HG02981 (cell line): ENCODE results near the gene FAM98B.

Experiments
- ATAC-seq: cut with Tn5 transposase; IDR thresholded peaks from one replicate; pipeline ENCODE4 v1.9.1; 2021; ENCODE audit warnings: mild to moderate bottlenecking, moderate library complexity; ENCODE audit not compliant: unreplicated experiment

The FAM98B gene

GRCh38 chr15:38460543-38460942, 6.6 kb downstream of the FAM98B start:
- ATAC-seq = no peak

GRCh38 chr15:38461066-38461833, 7.3 kb downstream of the FAM98B start:
- ATAC-seq = peak; percentile 76

DNA sequence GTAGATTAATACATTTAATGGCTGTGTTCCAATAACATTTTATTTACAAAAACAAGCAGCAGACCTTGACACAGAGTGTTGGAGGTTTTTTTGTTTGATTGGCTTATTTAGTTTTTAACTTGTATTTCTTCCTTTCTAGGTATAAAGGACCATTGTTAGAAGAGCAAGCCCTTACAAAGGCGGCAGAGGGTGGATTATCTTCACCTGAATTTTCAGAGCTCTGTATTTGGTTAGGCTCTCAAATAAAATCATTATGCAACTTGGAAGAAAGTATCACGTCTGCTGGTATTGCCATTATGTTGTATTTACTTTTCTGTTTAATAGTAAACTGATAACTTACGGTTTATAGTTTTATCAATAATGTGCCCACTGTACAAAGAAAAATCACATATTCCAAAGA, 10.0 kb downstream of the FAM98B start:
- no peak for ATAC-seq

GRCh38 chr15:38464675-38465074, 10.7 kb downstream of the FAM98B start:
- no peak for ATAC-seq

DNA sequence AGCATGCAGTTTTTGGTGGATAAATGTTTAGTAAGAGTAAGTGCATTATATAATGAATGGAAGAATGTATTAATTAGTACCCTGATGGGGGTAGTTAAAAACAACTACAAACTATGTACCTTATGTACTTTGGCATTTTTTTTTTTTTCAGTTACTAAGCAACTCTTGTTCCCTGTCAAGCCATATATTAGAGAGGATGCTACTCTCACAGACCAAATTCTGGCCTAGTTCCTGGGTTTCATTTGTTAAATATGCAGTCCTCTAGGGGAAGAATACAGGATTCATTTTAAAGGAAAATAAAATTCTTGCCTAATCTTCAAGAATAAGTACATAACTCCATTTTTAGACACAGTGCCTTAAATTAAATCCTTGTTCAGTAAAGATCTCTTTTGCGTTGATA, 16.9 kb downstream of the FAM98B start:
- no peak for ATAC-seq

- ATAC-seq = no peak
These were observed 18.0 kb downstream of the FAM98B start for GRCh38 chr15:38471974-38472373.

DNA sequence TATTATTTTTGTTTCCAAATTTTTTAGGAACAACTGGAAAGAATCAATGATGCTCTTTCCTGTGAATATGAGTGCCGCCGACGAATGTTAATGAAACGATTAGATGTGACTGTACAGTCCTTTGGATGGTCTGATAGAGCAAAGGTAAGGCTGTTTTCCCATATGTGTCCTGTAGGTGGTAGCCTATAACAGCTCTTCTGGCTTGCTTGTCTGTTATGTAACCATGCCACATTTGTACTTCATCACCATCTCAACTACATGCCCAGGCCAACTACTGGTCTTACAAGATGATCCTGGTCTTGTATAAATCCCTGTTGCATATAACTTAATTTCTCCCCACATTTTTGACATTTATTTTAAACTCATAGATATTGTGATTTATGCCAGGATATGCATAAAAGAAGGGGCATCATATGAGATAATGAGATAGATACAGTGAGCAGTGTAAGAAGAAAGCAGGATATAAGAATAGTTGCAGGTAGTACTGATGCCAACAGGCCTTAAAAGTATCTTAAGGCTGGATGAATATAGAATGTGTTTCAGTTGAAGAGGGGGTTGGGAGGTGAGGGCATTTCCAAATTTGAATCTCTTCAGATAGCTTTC, 20.3 kb downstream of the FAM98B start:
- peak; percentile 87 for ATAC-seq

DNA sequence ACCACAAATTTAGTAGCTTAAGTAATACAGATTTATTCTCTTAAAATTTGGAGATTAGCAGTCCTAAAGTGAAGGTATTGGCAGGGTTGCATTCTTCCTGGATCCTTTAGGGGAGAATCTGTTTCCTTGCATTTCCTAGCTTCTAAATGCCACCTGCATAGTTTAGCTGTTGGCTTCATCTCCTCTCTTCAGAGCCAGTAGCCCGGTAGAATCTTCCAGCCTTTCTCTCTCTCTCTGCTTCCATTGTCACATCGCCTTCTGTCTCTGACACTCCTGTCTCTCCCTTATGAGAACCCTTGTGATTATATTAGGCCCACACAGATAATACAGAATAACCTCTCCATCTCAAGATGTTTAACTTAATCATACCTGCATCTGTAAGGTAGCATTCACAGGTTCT, 21.4 kb downstream of the FAM98B start:
- no peak for ATAC-seq

DNA sequence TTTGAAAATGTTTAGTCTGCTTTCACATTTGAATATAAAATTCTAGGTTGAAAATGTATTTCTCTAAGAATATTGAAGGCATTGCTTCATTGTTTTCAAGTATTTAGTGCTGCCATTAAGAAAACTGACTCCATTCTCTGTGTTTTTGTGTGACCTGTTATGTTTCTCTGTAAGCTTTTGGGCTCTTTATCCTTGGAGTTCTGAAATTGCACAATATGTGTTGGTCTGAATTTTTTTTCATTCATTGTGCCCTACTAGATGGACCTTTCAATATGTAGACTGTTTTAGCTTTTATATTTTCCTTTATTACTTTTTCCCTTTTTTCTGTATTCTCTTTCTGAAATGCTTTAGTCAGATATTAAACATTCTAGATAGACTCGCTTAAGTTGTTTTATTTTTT, 22.2 kb downstream of the FAM98B start:
- no peak for ATAC-seq

DNA sequence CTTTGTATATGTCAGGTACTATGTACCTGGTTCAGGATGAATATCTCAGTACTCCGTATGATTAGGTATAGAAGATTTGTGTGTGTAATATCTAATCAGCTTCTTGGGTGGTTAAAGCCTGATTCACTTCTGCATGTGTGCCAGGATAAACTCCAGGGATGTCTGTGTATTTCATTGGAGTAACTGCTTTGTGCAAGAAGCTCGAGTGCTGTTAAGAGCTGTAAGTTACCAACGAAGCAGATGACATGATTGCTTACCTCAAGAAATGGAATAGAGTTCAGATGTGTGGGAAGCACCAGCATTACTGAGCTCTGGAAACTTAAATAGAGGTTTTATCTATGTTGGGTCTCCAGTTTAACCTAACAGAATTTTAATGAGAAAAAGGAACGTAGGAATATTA, 23.7 kb downstream of the FAM98B start:
- no peak for ATAC-seq

DNA sequence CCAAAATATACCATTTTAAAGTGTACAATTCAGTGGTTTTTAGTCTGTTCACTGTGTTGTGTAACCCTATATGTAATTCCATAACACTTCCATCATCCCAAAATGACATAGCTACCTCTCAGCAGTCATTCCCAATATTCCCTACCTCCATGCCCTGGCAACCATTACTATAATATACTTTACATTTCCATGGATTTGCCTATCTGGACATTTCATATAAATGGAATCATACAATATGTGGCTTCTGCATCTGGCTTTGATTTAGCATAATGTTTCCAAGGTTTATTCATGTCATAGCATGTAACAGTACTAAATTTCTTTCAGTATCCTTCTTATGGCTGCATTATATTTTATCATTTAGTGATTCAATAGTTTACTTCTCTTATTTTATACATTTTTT, 25.3 kb downstream of the FAM98B start:
- ATAC-seq = no peak

DNA sequence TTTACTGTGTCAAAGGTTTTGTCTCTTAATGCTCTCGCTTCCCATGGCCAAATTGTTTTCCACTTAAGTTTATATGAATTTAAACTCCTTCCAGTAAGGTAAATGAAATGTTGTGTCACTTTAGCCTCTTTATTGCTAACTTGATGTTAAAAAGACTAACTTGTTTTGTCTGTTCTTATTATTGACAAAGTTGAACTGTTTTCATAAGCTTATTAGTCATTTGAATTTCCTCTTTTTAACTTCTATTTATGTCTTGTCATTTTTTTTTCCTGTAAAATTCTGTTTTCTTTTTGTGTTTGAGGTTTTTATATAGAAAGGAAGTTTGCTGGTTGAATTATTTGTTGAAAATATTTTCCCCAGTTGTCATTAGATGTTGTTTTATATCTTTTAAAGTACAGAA, 25.8 kb downstream of the FAM98B start:
- ATAC-seq = no peak

- no peak for ATAC-seq
These were observed 27.2 kb downstream of the FAM98B start for GRCh38 chr15:38481113-38481512.

DNA sequence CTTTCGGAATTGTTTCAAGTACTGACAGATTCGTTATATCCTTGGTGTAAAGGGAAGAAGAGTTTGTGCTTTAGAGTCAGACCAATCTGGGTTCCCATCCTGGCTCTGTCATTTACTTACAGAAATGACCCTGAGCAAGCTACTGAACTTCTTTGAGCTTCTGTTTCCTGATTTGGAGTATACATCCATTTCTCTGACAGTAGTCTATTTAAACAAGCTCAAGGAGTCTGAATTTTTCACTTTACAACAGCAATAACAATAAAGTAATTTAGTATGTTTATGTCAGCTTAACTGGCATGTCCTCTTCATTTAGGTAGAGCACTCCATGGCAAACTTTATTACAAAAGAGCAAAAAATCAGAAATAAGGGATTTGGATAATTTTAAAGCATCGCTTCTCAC, 27.8 kb downstream of the FAM98B start:
- no peak for ATAC-seq

DNA sequence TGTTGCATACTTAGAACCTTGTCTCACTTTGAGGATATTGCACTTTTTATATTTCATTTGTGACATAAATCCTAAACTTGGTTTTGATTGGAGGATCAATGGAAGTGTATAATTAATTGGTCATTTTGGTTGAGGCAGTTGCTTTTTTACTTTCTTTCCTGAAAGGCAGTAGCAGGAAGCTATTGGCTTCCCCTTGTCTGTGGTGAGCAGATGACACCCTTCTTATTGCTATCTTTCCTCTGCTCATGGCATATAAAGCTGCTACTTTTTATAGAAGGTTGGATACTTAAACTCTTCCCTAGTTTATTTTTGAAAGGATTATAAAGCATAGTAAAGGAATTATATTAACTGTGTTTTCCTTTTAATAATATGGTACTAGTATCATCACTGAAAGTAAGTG, 28.6 kb downstream of the FAM98B start:
- no peak for ATAC-seq

DNA sequence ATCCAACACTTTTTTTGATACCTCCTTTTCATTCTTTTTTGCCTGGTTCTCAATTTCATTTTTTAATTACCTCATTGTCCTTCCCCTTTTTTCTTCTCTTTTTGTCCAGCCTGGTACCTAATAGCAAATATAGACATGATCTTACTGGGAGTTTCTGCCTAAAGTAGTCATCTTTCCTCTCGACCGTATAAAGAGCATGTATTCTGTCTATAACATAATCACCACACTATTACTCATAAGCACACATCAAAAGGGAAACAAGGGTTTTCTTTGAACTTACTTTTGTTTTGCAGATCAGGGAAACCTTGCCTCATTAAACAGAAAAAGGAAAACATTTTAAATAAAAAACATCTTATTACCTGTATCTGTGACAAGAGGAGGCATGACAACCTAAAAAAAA, 33.0 kb downstream of the FAM98B start:
- no peak for ATAC-seq

DNA sequence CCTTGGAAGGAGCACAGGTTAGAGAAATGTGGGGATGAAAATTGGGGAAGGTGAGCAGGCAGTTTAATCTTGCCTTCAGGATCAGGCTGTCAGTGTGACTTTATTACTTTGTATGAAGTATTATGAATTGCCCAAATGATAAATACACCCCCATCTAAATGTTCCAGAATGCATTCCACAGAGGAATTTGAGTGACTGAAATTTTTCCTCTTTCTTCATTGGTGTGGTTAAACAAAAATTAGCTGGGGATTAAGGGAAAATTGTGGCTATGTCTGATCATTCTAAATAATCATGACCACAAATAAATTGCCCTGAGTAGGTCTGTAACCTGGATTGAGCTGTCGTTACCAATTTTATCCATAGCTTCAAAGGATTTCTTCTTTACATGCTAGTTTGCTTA, 33.5 kb downstream of the FAM98B start:
- ATAC-seq = no peak

DNA sequence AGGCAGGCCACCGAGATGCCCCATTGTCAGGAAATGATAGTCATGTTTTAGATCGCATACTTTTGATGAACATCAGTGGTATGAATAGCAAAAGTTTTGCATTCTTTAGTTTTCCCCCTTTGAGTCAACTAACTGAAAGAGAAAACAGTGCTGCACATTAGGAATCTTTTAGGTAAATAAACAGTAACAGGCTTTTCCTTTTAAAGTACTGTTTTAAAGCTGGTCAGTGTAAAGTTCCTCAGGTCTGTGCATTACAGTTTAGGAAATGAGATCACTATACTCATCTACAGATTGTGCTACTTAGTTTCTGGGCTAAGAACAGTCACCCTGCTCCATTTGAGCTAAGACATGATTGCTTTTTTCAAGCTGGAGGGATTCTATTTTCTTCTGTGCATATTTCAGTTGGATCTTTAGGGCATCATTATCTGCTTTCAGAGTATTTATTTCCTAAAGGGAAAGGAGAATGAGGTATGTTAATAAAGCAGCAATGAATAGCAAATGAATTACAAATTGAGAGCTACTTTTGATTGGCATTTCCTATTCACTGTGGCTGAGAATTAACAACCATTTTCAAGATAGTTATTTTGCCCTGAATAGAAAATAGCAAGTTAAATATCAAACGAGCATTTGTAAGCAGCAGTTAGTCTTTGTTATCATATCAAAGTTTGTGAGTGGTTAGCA, 36.5 kb downstream of the FAM98B start:
- no peak for ATAC-seq

DNA sequence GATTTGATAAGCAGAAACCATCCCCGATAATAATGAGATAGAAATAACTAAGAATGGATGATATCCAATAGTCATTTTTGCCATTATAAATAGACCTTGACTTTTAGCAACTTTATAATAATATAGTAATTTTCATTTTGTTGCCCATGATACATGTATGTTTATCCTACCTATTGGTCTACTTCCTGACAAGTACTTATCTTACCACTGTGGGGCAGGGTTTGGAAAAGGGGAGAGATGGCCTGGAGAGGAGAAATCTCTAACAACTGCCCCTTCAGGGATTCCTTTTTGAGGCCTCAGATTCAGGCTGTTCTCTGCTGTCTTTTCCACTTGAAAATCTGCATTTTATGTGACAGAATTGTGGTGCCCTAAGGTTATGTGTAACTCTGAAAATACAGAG, 42.2 kb downstream of the FAM98B start:
- no peak for ATAC-seq

DNA sequence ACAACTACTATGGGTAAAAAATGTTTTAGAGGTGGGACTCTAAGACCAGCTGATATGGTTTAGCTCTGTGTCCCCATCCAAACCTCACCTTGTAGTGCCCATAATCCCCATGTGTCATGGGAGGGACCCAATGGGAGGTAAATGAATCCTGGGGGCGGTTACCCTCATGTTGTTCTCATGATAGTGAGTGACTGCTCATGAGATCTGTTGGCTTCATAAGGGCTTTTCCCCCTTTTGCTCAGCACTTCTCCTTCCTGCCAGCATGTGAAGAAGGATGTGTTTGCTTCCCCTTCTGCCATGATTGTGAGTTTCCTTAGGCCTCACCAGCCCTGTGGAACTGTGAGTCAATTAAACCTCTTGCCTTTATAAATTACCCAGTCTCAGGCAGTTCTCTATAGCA, 45.7 kb downstream of the FAM98B start:
- ATAC-seq = no peak

DNA sequence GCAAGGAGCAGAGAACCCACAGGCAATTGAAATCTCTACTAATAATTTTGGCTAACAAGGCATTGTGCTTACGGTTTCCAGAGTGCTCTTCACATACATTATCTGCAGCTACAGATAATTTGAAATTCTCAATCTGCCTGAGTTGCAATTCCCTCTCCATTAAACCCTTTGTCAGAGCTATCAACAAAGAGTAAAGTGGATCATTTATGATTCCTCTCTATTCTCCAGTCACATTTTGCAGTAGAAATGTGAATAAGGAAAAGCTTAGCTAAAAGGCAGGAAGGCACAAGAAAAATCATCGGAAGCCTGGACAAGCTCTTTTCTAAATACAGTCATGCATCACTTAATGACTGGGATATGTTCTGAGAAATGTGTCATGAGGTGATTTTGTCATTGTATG, 49.6 kb downstream of the FAM98B start:
- no peak for ATAC-seq
